ENCODE measurements around the gene HOXC9.

DNA sequence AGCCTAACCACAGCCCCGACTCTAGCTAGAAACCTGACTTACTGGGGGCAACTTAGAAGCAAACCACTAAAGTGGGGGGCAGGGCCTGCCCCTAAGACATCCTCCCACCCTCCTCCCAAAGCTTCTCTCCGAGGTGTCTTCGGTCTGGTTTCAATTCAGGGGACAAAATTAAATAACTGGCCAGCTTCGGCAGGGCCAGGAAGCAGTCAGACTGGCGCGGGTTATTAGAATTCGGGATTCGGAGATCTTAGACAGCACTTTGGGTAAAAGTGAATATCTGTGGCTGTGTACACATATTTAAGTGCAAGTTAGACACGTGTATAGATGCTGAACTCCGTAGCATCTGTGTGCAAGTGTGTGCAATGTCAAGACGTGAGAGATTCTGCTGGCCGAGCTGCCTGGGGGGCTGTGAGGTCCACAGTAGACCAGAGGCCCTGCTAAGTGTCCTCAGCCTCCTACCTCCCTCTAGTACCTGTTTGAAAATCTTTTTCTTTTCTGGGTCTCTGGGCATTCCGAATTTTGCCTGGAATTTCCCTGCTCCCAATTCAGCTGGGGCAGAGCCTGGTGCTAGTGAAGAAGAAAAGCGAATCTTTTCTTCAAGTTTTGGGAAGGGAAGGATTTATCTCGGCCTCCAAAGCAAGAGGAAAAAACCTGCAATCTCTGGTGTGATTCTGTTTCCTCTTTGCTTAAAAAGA, 19.0 kb upstream of the HOXC9 start:
- TF ChIP-seq, protein P1, sequence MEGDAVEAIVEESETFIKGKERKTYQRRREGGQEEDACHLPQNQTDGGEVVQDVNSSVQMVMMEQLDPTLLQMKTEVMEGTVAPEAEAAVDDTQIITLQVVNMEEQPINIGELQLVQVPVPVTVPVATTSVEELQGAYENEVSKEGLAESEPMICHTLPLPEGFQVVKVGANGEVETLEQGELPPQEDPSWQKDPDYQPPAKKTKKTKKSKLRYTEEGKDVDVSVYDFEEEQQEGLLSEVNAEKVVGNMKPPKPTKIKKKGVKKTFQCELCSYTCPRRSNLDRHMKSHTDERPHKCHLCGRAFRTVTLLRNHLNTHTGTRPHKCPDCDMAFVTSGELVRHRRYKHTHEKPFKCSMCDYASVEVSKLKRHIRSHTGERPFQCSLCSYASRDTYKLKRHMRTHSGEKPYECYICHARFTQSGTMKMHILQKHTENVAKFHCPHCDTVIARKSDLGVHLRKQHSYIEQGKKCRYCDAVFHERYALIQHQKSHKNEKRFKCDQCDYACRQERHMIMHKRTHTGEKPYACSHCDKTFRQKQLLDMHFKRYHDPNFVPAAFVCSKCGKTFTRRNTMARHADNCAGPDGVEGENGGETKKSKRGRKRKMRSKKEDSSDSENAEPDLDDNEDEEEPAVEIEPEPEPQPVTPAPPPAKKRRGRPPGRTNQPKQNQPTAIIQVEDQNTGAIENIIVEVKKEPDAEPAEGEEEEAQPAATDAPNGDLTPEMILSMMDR (IDR thresholded peaks at IDR 0.05 in 4 of 5, conservative IDR thresholded peaks at IDR 0.05 in 1 of 5) = no peak
- no peak for TF ChIP-seq POLR2A (IDR thresholded peaks at IDR 0.05)
